DMS153 (cell line): ENCODE data around the gene SPARCL1.
"Not testable (repeated sequence)": the region's sequence is repeated elsewhere in the genome, so short reads cannot be mapped to it uniquely, and the experiment has no call there.

ENCODE experiments used
- DNase-seq: peaks from one replicate; lab custom pipeline; 2025; lab: John Stamatoyannopoulos, UW

The SPARCL1 gene

GRCh38 chr4:87499403-87500091 is 29.6 kb downstream of the SPARCL1 start:
- no peak for DNase-seq

- DNase-seq: no peak
Measured at GRCh38 chr4:87498446-87498900, 30.7 kb downstream of the SPARCL1 start.

- DNase-seq: no peak
Measured at GRCh38 chr4:87497578-87497977, 31.6 kb downstream of the SPARCL1 start.

- DNase-seq: no peak
Measured at GRCh38 chr4:87497159-87497558, 32.0 kb downstream of the SPARCL1 start.

- no peak for DNase-seq
Measured at GRCh38 chr4:87493115-87493514, 36.1 kb downstream of the SPARCL1 start.

- DNase-seq: not testable (repeated sequence)
Measured at GRCh38 chr4:87491851-87492250, 37.3 kb downstream of the SPARCL1 start.

- no peak for DNase-seq
Measured at GRCh38 chr4:87491436-87491835, 37.7 kb downstream of the SPARCL1 start.

- DNase-seq: no peak
Measured at GRCh38 chr4:87490664-87491369, 38.4 kb downstream of the SPARCL1 start.

- DNase-seq: no peak
Measured at GRCh38 chr4:87489678-87490077, 39.5 kb downstream of the SPARCL1 start.

- not testable (repeated sequence) for DNase-seq
Measured at GRCh38 chr4:87488666-87489065, 40.5 kb downstream of the SPARCL1 start.

GRCh38 chr4:87483247-87483646 is 45.9 kb downstream of the SPARCL1 start:
- DNase-seq: not testable (repeated sequence)

GRCh38 chr4:87481377-87481776 is 47.8 kb downstream of the SPARCL1 start:
- DNase-seq: no peak

GRCh38 chr4:87478732-87479250 is 50.4 kb downstream of the SPARCL1 start:
- DNase-seq: no peak

GRCh38 chr4:87476934-87477333 is 52.2 kb downstream of the SPARCL1 start:
- DNase-seq: no peak

GRCh38 chr4:87469390-87469789 is 59.8 kb downstream of the SPARCL1 start:
- DNase-seq: no peak

- peak; percentile 4 for DNase-seq
Measured at GRCh38 chr4:87465739-87466366, 63.3 kb downstream of the SPARCL1 start.

- DNase-seq: no peak
Measured at GRCh38 chr4:87462102-87462501, 67.1 kb downstream of the SPARCL1 start.

- DNase-seq: no peak
Measured at GRCh38 chr4:87461281-87461700, 67.9 kb downstream of the SPARCL1 start.

GRCh38 chr4:87458913-87459312 is 70.3 kb downstream of the SPARCL1 start:
- DNase-seq: no peak

GRCh38 chr4:87451537-87451936 is 77.6 kb downstream of the SPARCL1 start:
- no peak for DNase-seq

GRCh38 chr4:87446375-87446774 is 82.8 kb downstream of the SPARCL1 start:
- not testable (repeated sequence) for DNase-seq

GRCh38 chr4:87445964-87446363 is 83.2 kb downstream of the SPARCL1 start:
- no peak for DNase-seq

GRCh38 chr4:87444741-87445140 is 84.4 kb downstream of the SPARCL1 start:
- DNase-seq: no peak
